ENCODE measurements around the gene FGF1.

DNA sequence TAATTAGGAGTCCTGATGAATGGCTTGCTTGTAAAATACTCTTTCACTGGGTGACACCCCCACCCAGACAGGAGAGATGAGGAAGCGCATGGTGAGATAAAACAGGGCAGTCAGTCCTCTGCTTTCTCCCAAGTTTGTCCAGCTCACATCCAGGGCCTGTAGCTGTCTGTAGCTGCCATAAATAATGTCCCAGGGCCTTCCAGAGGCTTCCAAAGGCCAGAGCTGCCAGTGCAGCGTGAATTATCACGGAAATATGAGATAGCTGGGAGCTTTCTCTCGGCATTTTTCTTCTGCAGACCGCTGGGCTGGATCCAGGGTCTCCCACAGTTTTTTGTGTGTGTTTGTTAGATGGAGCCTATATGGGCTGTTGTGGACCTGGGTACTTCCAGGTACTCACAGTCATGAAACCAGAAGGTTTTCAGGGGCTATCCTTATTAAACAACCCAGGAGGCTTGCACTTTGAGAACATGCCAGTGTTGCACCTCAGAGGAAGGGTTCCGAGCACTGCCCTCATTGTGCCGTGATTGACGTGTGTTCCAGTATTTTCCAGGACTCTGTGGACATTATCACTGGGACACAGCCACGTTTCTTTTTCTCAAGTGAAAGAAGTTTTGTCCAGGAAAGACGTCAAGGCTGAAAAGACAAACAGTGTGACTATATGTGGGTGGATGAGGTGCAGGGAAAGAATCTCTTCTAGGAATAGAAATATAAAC is 117.5 kb downstream of the FGF1 start:
- no peak for TF ChIP-seq EZH2 (IDR thresholded peaks at IDR 0.05; ENCODE audit: borderline replicate concordance, insufficient read depth, low read depth, low read length, poor library complexity, severe bottlenecking)
- TF ChIP-seq, protein P1, sequence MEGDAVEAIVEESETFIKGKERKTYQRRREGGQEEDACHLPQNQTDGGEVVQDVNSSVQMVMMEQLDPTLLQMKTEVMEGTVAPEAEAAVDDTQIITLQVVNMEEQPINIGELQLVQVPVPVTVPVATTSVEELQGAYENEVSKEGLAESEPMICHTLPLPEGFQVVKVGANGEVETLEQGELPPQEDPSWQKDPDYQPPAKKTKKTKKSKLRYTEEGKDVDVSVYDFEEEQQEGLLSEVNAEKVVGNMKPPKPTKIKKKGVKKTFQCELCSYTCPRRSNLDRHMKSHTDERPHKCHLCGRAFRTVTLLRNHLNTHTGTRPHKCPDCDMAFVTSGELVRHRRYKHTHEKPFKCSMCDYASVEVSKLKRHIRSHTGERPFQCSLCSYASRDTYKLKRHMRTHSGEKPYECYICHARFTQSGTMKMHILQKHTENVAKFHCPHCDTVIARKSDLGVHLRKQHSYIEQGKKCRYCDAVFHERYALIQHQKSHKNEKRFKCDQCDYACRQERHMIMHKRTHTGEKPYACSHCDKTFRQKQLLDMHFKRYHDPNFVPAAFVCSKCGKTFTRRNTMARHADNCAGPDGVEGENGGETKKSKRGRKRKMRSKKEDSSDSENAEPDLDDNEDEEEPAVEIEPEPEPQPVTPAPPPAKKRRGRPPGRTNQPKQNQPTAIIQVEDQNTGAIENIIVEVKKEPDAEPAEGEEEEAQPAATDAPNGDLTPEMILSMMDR (IDR thresholded peaks at IDR 0.05): no peak
